ENCODE data around the gene MED27. TPM values are rescaled to one million over a fixed set of nuclear protein-coding genes. Genes with fewer than 3 reads are reported as not detected.

The MED27 gene
- total RNA-seq, 1 experiment from 2014 or later: 24.4 TPM

DNA sequence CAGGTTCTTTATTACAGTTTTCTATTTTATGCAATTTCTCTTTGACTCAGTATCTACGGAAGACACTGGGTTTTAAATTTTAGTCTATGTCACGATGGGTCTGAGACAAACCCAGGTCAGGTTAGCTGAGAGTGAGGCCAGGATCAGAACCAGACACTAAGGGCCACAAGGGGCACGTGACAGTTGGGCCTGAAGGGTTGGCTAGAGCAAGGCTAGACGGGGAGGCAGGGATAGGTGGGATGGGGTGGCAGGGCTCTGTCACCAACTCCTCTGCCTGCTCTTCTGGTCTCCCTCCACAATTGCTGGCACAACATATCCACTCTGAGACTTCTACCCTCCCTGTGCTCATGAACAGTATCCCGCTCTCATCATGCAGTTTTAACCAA is 76.4 kb downstream of the MED27 start:
- POLR2A ChIA-PET: interaction anchor here (0.7 kb wide), 1 partner anchor 476 kb away, joined by 4 read pairs; no protein-coding TSS in a partner anchor
- H3K4me3 ChIP-seq (ENCODE audit: low read depth in 2 of 2, low read length in 2 of 2): no peak overlapping the region
- H3K36me3 ChIP-seq (ENCODE audit: control insufficient read depth, insufficient read depth, low read length): no peaks in the 10 kb centered on the region
- no peaks in the 10 kb centered on the region for H3K27me3 ChIP-seq (ENCODE audit: control insufficient read depth, insufficient read depth, low read length)
- intact Hi-C loops (cut with micrococcal nuclease; ENCODE audit: unreplicated experiment) (no loop called here), in situ Hi-C loops (cut with HindIII; ENCODE audit: low pct_unique_long_range_greater_than_20kb, low sequenced_read_pairs) (no loop called here)
- no TSS peak for BruUV-seq (replicated peaks)
- H3K9me3 ChIP-seq (ENCODE audit: control insufficient read depth, insufficient read depth, low read depth, low read length): no peaks in the 10 kb centered on the region; the same call in 1 of the 2 replicates
- peaks cover 12% of the 10 kb centered on the region for H3K4me1 ChIP-seq (ENCODE audit: control insufficient read depth, insufficient read depth, low read length)
- no peak for ATAC-seq
- CTCF ChIA-PET: no interaction called here
- DNase-seq (ENCODE audit: low read depth, low spot score): no peak
- TF ChIP-seq, protein P1, sequence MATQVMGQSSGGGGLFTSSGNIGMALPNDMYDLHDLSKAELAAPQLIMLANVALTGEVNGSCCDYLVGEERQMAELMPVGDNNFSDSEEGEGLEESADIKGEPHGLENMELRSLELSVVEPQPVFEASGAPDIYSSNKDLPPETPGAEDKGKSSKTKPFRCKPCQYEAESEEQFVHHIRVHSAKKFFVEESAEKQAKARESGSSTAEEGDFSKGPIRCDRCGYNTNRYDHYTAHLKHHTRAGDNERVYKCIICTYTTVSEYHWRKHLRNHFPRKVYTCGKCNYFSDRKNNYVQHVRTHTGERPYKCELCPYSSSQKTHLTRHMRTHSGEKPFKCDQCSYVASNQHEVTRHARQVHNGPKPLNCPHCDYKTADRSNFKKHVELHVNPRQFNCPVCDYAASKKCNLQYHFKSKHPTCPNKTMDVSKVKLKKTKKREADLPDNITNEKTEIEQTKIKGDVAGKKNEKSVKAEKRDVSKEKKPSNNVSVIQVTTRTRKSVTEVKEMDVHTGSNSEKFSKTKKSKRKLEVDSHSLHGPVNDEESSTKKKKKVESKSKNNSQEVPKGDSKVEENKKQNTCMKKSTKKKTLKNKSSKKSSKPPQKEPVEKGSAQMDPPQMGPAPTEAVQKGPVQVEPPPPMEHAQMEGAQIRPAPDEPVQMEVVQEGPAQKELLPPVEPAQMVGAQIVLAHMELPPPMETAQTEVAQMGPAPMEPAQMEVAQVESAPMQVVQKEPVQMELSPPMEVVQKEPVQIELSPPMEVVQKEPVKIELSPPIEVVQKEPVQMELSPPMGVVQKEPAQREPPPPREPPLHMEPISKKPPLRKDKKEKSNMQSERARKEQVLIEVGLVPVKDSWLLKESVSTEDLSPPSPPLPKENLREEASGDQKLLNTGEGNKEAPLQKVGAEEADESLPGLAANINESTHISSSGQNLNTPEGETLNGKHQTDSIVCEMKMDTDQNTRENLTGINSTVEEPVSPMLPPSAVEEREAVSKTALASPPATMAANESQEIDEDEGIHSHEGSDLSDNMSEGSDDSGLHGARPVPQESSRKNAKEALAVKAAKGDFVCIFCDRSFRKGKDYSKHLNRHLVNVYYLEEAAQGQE (IDR thresholded peaks at IDR 0.05; ENCODE audit: insufficient read depth in 1 of 2, low read depth in 2 of 2, low read length in 1 of 2): no peak
- TF ChIP-seq TCF7L2 (IDR thresholded peaks at IDR 0.05; ENCODE audit: low read depth, low read length) (no peak), SIN3A (IDR thresholded peaks at IDR 0.05; ENCODE audit: borderline replicate concordance, insufficient read depth, low read depth, low read length) (no peak), POLR2AphosphoS5 (IDR thresholded peaks at IDR 0.05; ENCODE audit: low read depth, low read length) (no peak), CTCF (IDR thresholded peaks at IDR 0.05) (no peak)
- H3K27ac ChIP-seq (ENCODE audit: low read length): no peak overlapping the region

- TF ChIP-seq, protein P1 (IDR thresholded peaks at IDR 0.05; ENCODE audit: insufficient read depth in 1 of 2, low read depth in 2 of 2, low read length in 1 of 2): no peak
- TF ChIP-seq POLR2AphosphoS5 (IDR thresholded peaks at IDR 0.05; ENCODE audit: low read depth, low read length) (no peak), SIN3A (IDR thresholded peaks at IDR 0.05; ENCODE audit: borderline replicate concordance, insufficient read depth, low read depth, low read length) (no peak), TCF7L2 (IDR thresholded peaks at IDR 0.05; ENCODE audit: low read depth, low read length) (no peak), CTCF (IDR thresholded peaks at IDR 0.05) (no peak)
- intact Hi-C loops (cut with micrococcal nuclease; ENCODE audit: unreplicated experiment): no loop called here
- no peaks in the 10 kb centered on the region for H3K36me3 ChIP-seq (ENCODE audit: control insufficient read depth, insufficient read depth, low read length)
- ATAC-seq: no peak
- POLR2A ChIA-PET: interaction anchor here (0.7 kb wide), 1 partner anchor 476 kb away, joined by 4 read pairs; no protein-coding TSS in a partner anchor
- in situ Hi-C loops (cut with HindIII; ENCODE audit: low pct_unique_long_range_greater_than_20kb, low sequenced_read_pairs): no loop called here
- H3K4me3 ChIP-seq (ENCODE audit: low read depth in 2 of 2, low read length in 2 of 2): no peak overlapping the region
- no peak for DNase-seq (ENCODE audit: low read depth, low spot score)
- CTCF ChIA-PET: no interaction called here
- no peak overlapping the region for H3K27ac ChIP-seq (ENCODE audit: low read length)
- no peaks in the 10 kb centered on the region; the same call in 1 of the 2 replicates for H3K9me3 ChIP-seq (ENCODE audit: control insufficient read depth, insufficient read depth, low read depth, low read length)
- peaks cover 6% of the 10 kb centered on the region for H3K4me1 ChIP-seq (ENCODE audit: control insufficient read depth, insufficient read depth, low read length)
- no TSS peak for BruUV-seq (replicated peaks)
- H3K27me3 ChIP-seq (ENCODE audit: control insufficient read depth, insufficient read depth, low read length): no peaks in the 10 kb centered on the region
Observed at GRCh38 chr9:132002643-132003318, 76.9 kb downstream of the MED27 start.

Data from Panc1 (cell line).